ENCODE results near the gene DMPK.
"Not testable (repeated sequence)": the region's sequence is repeated elsewhere in the genome, so short reads cannot be mapped to it uniquely, and the experiment has no call there.

DMPK gene

DNA sequence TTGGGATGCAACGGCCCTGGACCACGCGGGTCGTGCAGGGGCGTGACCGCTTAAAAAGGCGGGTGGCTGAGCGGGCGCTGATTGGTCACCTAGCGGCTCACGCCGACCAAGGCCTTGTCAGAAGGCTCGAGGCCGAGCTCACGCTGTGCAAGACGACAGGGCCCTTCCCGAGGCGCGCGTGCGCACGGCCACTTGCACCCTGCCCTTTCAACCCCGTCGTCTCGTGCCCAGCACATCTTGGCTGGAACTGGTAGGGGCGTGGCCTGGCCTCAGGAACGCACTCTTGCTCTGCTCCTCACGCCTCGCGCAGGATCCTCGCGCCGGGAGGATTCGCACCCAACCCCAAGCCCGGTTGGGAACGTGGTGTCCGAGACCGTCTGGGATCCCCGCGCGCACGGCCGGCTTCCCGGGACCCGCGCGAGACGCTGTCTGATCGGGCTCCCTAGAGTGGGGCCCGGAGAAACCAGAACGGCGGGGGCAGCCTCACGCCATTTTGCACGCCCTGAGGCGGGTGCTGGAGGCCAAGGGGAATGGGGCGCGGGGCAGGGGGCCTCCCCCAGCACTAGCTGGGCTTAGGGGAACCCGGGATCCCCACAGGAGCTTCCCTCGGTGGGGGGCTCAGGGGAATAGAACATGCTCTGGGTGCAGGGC is 49.0 kb downstream of the DMPK start, which contains the start of gene MEIOSIN:
TSS of gene MEIOSIN (plus strand) at position 280 of the 651 bp plus-strand sequence. CDS start 1,938 bp downstream, outside the sequence.
- DNase-seq: no peak

DNA sequence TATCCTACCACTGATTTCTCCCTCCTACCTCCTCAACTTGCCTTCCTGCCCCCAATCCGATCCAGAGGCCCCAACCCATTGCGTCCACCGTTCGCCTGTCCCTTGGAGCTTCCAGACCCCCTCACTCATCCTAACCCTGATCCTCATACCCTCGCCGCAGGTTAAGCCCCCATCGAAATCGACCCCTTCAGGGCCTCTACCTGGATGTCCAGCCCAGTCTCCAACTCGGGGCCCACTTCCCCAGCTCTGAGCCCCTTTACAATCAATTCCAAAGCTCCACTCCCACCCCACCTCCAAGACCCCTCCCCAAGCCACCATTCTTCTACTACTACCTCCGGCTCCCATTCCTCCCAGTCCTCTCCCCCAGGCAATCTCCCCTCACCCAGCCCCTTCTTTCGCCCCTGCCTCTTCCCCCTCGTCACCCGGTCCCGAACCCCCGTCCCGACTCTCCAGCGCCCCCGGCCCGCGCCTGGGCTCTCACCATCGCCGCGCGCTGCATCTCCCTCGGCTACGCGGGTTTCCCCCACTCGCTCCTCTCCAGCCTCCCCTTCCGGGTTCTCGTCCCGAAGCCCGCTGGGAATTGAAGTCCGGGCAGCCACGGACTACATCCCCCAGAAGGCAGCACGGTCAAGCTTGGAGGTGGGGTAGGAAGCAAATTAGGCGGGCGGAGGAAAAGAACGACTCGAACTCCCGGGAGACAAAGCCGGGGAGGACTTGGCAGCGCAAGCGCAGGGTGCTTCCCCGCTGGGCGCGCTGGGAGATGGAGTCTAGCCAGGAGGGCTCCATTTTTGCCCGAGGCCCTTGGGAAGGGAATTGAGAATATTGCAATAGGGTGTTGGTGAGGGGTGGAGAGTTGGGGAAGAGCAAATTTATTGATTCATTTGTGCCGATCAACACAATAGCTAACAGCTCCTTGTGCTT is 51.7 kb downstream of the DMPK start, which contains the start of gene FBXO46:
TSS of gene FBXO46 (minus strand) at position 529 of the 921 bp plus-strand sequence. CDS start 17,401 bp downstream, outside the sequence.
- peak; percentile 95 for DNase-seq

DNA sequence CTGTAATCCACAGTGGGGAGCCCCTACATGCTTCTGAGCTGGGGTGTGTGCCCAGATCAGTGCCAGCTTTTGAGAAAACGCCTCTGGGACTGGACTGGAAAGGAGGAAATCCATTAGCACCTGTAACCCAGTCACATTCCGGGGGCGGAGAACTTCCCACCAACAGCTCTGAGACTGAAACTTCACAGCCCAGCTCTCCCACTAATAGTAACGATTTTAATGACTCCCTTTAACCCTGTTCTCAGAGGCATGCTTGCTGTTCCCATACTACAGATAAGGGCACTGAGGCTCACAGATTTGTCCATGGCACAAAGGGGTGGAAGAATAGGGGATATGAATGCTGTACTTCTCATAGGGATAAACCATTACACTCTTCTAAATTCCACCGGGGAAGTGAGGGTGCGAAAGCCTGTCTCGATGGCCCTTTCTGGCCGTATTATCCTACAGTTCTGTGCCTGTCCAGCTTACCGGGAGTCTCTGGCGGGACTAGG is 52.4 kb downstream of the DMPK start:
- no peak for DNase-seq

DNA sequence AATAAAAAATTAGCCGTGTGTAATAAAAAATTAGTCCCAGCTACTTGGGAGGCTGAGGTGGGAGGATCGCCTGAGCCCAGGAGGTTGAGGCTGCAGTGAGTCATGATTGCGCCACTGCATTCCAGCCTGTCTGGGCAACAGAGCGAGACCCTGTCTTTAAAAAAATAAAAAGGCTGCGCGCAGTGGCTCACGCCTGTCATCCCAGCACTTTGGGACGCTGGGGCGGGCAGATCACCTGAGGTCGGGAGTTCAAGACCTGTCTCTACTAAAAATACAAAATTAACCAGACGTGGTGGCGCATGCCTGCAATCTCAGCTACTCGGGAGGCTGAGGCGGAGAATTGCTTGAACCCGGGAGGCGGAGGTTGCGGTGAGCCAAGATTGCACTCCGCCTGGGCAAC is 53.6 kb downstream of the DMPK start:
- DNase-seq: not testable (repeated sequence)

DNA sequence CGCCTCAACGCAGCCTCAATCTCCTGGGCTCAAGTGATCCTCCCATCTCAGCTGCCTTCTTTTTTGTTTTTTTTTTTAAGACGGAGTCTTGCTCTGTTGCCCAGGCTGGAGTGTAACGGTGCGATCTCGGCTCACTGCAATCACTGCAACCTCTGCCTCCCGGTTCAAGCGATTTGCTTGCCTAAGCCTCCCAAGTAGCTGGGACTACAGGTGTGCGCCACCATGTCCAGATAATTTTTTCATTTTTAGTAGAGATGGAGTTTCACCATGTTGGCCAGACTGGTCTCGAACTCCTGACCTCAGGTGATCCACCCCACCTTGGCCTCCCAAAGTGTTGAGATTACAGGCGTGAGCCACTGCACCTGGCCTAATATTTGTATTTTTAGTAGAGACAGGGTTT is 62.2 kb downstream of the DMPK start:
- not testable (repeated sequence) for DNase-seq
